Mesenchymal stem cell (in vitro differentiated cells and primary cell): ENCODE measurements around the gene TSSK2.

ENCODE experiments used
- DNase-seq: peaks from one replicate; pipeline ENCODE4 v3.0.0-alpha.2; 2013
- H2AFZ ChIP-seq: one replicate; pipeline ENCODE4 v1.6.1; 2013; ENCODE audit warnings: low read depth, mild to moderate bottlenecking, control low read depth, inconsistent platforms, low read length, moderate library complexity
- H2AK5ac ChIP-seq: 2 replicates; pipeline ENCODE4 v1.6.1; 2013; ENCODE audit warnings: low read length, moderate library complexity, mild to moderate bottlenecking, inconsistent platforms; ENCODE audit not compliant: severe bottlenecking
- H2BK120ac ChIP-seq: one replicate; pipeline ENCODE4 v1.6.1; 2013; ENCODE audit warnings: low read depth, mild to moderate bottlenecking, inconsistent platforms, low read length, moderate library complexity
- H2BK12ac ChIP-seq, 2 experiments: one replicate each; pipeline ENCODE4 v1.6.1; 2013; ENCODE audit warnings: inconsistent platforms in 2 of 2, low read length in 2 of 2, mild to moderate bottlenecking in 2 of 2, moderate library complexity in 2 of 2, control low read depth in 1 of 2
- H2BK15ac ChIP-seq: one replicate; pipeline ENCODE4 v1.6.1; 2013; ENCODE audit warnings: mild to moderate bottlenecking, low read depth, inconsistent platforms; ENCODE audit not compliant: poor library complexity, severe bottlenecking
- H2BK5ac ChIP-seq: 2 replicates; pipeline ENCODE4 v1.6.1; 2013; ENCODE audit warnings: low read depth, mild to moderate bottlenecking, low read length, control low read depth, inconsistent platforms; ENCODE audit not compliant: poor library complexity, severe bottlenecking
- H3K14ac ChIP-seq, 2 experiments: one replicate each; pipeline ENCODE4 v1.6.1; 2013; ENCODE audit warnings: inconsistent platforms in 2 of 2, low read length in 2 of 2, control low read depth in 1 of 2, mild to moderate bottlenecking in 1 of 2, moderate library complexity in 1 of 2
- H3K18ac ChIP-seq, 2 experiments: one replicate each; pipeline ENCODE4 v1.6.1; 2013; ENCODE audit warnings: inconsistent platforms in 2 of 2, low read length in 2 of 2, control low read depth in 1 of 2, low read depth in 1 of 2, mild to moderate bottlenecking in 1 of 2
- H3K23ac ChIP-seq, 2 experiments: one replicate each; pipeline ENCODE4 v1.6.1; 2013; ENCODE audit warnings: inconsistent platforms in 2 of 2, low read length in 2 of 2, mild to moderate bottlenecking in 2 of 2, moderate library complexity in 2 of 2, control low read depth in 1 of 2
- H3K27ac ChIP-seq: 2 replicates; pipeline ENCODE4 v1.5.1; 2013; ENCODE audit warnings: mild to moderate bottlenecking, moderate library complexity, low read length, control low read depth, inconsistent platforms; ENCODE audit not compliant: poor library complexity, severe bottlenecking
- H3K27me3 ChIP-seq, 2 experiments: 2 replicates each; pipeline versions ENCODE4 v1.6.1 to v1.7.0; 2013; ENCODE audit warnings: low read length in 2 of 2, mild to moderate bottlenecking in 2 of 2, moderate library complexity in 2 of 2, control low read depth in 1 of 2, inconsistent platforms in 1 of 2; ENCODE audit not compliant: control insufficient read depth in 1 of 2, insufficient read depth in 1 of 2
- H3K36me3 ChIP-seq, 2 experiments: 2 replicates each; pipeline versions ENCODE4 v1.6.1 to v1.7.0; 2013; ENCODE audit warnings: low read length in 2 of 2, control low read depth in 1 of 2, inconsistent platforms in 1 of 2, low read depth in 1 of 2, mild to moderate bottlenecking in 1 of 2; ENCODE audit not compliant: insufficient read depth in 2 of 2, control insufficient read depth in 1 of 2
- H3K4ac ChIP-seq, 2 experiments: one replicate each; pipeline ENCODE4 v1.6.1; 2013; ENCODE audit warnings: inconsistent platforms in 2 of 2, low read length in 2 of 2, mild to moderate bottlenecking in 2 of 2, moderate library complexity in 2 of 2, control low read depth in 1 of 2, low read depth in 1 of 2
- H3K4me1 ChIP-seq: 2 replicates; pipeline ENCODE4 v1.6.1; 2013; ENCODE audit warnings: low read depth, low read length, control low read depth; ENCODE audit not compliant: control insufficient read depth, insufficient read depth
- H3K4me2 ChIP-seq: 2 replicates; pipeline ENCODE4 v1.6.1; 2013; ENCODE audit warnings: low read length, mild to moderate bottlenecking, inconsistent platforms; ENCODE audit not compliant: poor library complexity, severe bottlenecking
- H3K4me3 ChIP-seq, 2 experiments: 2 replicates each; pipeline versions ENCODE4 v1.5.1 to v1.7.0; 2013; ENCODE audit warnings: low read length in 2 of 2, mild to moderate bottlenecking in 2 of 2, control low read depth in 1 of 2, low read depth in 1 of 2; ENCODE audit not compliant: insufficient read depth in 1 of 2
- H3K79me1 ChIP-seq: replicated peaks from 2 replicates; pipeline ENCODE4 v1.6.1; 2013; ENCODE audit warnings: mild to moderate bottlenecking, control low read depth, low read length, inconsistent platforms; ENCODE audit not compliant: poor library complexity, severe bottlenecking
- H3K9ac ChIP-seq: 2 replicates; pipeline ENCODE4 v1.7.0; 2013; ENCODE audit warnings: mild to moderate bottlenecking, low read length, moderate library complexity
- H3K9me3 ChIP-seq: 2 replicates; pipeline ENCODE4 v1.7.0; 2013; ENCODE audit warnings: mild to moderate bottlenecking, low read length; ENCODE audit not compliant: control insufficient read depth
- H4K8ac ChIP-seq: one replicate; pipeline ENCODE4 v1.6.1; 2013; ENCODE audit warnings: inconsistent platforms, mild to moderate bottlenecking, low read length, moderate library complexity
- H4K91ac ChIP-seq: one replicate; pipeline ENCODE4 v1.6.1; 2013; ENCODE audit warnings: mild to moderate bottlenecking, low read length, inconsistent platforms
- WGBS: methylation state at CpG from one replicate; pipeline ENCODE4 v1.1.7; 2013; ENCODE audit warnings: mixed read lengths; 5-methylcytosine and 5-hydroxymethylcytosine counted together

TSSK2 gene

DNA sequence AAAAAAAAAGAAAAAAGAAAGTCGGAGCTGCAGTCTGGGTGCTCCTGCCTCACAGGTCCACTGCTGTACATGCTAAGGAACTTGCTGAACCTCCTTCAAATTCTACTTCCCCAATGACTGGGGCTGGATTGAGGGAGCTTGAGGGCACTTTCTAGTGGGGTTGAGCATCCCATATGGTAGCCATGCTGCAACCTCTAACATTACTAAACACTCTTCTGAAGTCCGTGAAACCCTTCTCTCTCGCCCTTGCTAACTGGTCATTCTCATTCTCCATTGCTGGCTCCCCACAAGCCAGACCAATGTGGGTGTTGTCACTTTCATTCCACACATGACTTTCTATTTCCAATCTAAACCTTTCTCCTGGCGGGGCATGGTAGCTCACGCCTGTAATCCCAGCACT lies 12.1 kb downstream of the TSSK2 start:
- Histone ChIP-seq H2BK120ac (no peak overlapping the region), H2AK5ac (no peak overlapping the region)

DNA sequence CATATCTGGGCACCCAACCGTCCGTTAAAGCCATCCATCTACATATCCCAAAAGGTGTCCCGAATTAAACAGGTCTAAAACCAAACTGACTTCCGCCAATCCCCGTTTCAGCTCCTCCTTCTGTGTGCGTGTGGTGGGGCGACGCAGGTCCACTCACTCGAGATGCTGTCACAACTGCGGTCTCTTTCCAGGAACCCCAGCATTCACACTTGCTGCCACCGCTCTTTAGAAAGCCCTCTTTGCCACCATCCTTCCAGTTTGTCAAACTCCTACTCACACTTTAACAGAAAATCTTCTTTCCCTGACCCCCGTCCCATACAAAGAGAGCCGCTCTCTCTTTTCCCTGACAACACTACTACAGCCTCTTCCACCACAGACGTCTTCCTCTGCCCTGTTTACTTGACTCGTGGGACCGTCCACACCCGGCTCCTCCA lies 12.9 kb downstream of the TSSK2 start:
- Histone ChIP-seq H3K4ac (peak overlapping the region in 1 of 2 experiments; percentile 76), H2AFZ (peak overlapping the region; percentile 78), H3K79me1 (peaks cover 27% of the 10 kb centered on the region), H3K27ac (no peak overlapping the region), H4K91ac (no peak overlapping the region), H3K14ac (peak overlapping the region in 1 of 2 experiments; percentile 94), H3K4me3 (peak overlapping the region; percentile 82 to 94), H2BK12ac (no peak overlapping the region), H2BK5ac (no peak overlapping the region), H3K9ac (peak overlapping the region; percentile 92), H3K9me3 (no peaks in the 10 kb centered on the region), H4K8ac (no peak overlapping the region), H3K4me1 (peaks cover 5% of the 10 kb centered on the region), H3K23ac (peak overlapping the region in 1 of 2 experiments; percentile 62), H2BK15ac (no peak overlapping the region), H3K18ac (no peak overlapping the region), H3K4me2 (peak overlapping the region; percentile 92), H2AK5ac (no peak overlapping the region), H3K27me3 (peaks cover 24 to 30% of the 10 kb centered on the region in 2 experiments), H2BK120ac (no peak overlapping the region), H3K36me3 (peaks cover 33 to 38% of the 10 kb centered on the region in 2 experiments)
- 14% methylated on average over 17 of the region's 17 CpGs for WGBS
- DNase-seq, result peak; percentile 45

More for the DNA sequence above, 12.1 kb downstream of the TSSK2 start:
- peaks cover 5% of the 10 kb centered on the region for H3K4me1 ChIP-seq
- peaks cover 16 to 22% of the 10 kb centered on the region in 2 experiments for H3K27me3 ChIP-seq
- H3K9ac ChIP-seq, result peak overlapping the region; percentile 92
- DNase-seq, result no peak
- peak overlapping the region in 1 of 2 experiments; percentile 94 for H3K4me3 ChIP-seq
- H2BK15ac ChIP-seq, result no peak overlapping the region
- H3K36me3 ChIP-seq, result peaks cover 40 to 45% of the 10 kb centered on the region in 2 experiments
- 89% methylated on average over 5 of the region's 5 CpGs for WGBS
- no peak overlapping the region for H3K4me2 ChIP-seq
- no peak overlapping the region for H3K18ac ChIP-seq
- no peak overlapping the region for H4K91ac ChIP-seq
- no peak overlapping the region for H2BK5ac ChIP-seq
- H3K4ac ChIP-seq, result no peak overlapping the region
- H3K9me3 ChIP-seq, result no peaks in the 10 kb centered on the region
- H4K8ac ChIP-seq, result no peak overlapping the region
- no peak overlapping the region for H2BK12ac ChIP-seq
- no peak overlapping the region for H3K23ac ChIP-seq
- peaks cover 35% of the 10 kb centered on the region for H3K79me1 ChIP-seq
- no peak overlapping the region for H3K14ac ChIP-seq
- no peak overlapping the region for H2AFZ ChIP-seq
- H3K27ac ChIP-seq, result no peak overlapping the region

DNA sequence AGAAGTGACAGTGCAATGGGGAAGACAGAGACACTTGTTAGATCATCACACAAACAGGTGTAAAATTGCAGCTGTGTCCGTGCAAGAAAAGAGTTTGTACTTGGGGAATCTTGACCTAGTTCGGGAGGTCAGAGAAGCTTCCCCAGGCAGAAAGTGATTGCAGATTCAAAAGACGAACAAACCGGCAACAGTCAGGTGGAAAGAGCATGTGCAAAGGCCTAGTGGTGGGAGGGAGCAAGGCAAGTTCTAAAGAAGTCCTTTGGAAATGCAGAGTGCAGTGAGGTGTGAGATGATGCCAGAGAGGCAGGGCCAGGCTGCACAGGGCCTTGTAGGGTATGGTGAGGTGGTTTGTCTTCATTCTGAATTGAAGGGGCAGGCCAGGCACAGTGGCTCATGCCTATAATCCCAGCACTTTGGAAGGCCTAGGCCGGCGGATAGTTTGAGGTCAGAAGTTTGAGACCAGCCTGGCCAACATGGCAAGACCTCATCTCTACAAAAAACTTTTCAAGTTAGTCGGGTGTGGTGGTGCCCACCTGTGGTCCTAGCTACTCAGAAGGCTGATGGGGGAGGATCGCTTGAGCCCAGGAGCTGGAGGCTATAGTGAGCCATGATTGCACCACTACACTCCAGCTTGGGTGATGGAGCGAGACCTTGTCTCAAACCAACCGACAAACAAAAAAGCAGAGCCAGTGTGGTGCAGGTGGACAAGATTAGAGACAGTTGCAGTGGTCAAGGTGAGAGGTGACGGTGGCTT lies 15.3 kb downstream of the TSSK2 start:
- Histone ChIP-seq H2AFZ (no peak overlapping the region), H3K27ac (no peak overlapping the region), H3K14ac (no peak overlapping the region), H2BK120ac (no peak overlapping the region), H3K9me3 (peaks cover 2% of the 10 kb centered on the region), H3K27me3 (peaks cover 41 to 43% of the 10 kb centered on the region in 2 experiments), H2BK12ac (no peak overlapping the region), H3K18ac (no peak overlapping the region), H3K36me3 (peaks cover 13 to 14% of the 10 kb centered on the region in 2 experiments), H3K23ac (no peak overlapping the region), H2BK15ac (no peak overlapping the region), H3K4me1 (peaks cover 12% of the 10 kb centered on the region), H2AK5ac (no peak overlapping the region), H3K4me3 (no peak overlapping the region), H3K4ac (no peak overlapping the region), H3K9ac (no peak overlapping the region), H3K79me1 (peaks cover 13% of the 10 kb centered on the region), H4K8ac (no peak overlapping the region), H3K4me2 (no peak overlapping the region), H4K91ac (no peak overlapping the region), H2BK5ac (no peak overlapping the region)
- WGBS, result 85% methylated on average over 11 of the region's 11 CpGs
- DNase-seq, result no peak

DNA sequence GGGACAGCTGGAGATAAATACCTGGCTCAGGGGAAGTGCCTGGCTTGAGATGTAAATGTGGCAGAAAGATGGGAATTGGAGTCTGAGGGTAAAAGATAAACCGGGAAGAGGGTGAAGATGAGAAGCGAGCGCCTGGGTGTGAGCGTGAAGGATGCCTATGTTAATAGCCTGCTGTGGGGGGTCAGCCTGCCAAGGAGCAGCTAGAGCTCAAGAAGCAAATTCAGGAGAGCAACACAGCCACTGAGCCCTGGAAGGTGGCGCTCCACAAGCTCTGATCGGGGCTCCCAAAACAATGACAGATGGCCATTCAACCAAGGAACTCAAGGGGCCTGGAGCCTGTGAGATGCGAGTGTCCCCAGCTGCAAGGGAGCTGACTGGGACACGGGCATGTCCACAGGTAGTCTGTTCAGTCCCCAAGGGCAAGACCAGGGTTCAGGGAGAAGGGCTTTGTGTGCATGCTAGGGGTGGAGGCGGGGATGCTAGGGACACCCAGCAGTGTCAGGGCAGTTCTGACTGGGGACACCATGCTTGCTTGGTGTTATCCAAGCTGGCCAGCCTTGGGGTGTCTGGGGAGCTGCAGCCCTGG lies 16.2 kb downstream of the TSSK2 start:
- Histone ChIP-seq H4K8ac (no peak overlapping the region), H3K4me2 (no peak overlapping the region), H2AFZ (no peak overlapping the region), H3K23ac (no peak overlapping the region), H2BK120ac (no peak overlapping the region), H3K4me3 (no peak overlapping the region), H3K9ac (no peak overlapping the region), H2BK5ac (no peak overlapping the region), H3K4me1 (peaks cover 12% of the 10 kb centered on the region), H3K27ac (no peak overlapping the region), H3K36me3 (peaks cover 4 to 5% of the 10 kb centered on the region in 2 experiments), H3K27me3 (peaks cover 50 to 52% of the 10 kb centered on the region in 2 experiments), H2AK5ac (no peak overlapping the region), H2BK15ac (no peak overlapping the region), H3K14ac (no peak overlapping the region), H3K4ac (no peak overlapping the region), H3K18ac (no peak overlapping the region), H4K91ac (no peak overlapping the region), H3K9me3 (peaks cover 10% of the 10 kb centered on the region), H2BK12ac (no peak overlapping the region), H3K79me1 (peaks cover 7% of the 10 kb centered on the region)
- no peak for DNase-seq
- 24% methylated on average over 9 of the region's 9 CpGs for WGBS
